NCI-H2029 (cell line): ENCODE measurements around the gene ZNF423.

Experiments
- DNase-seq: peaks from one replicate; lab custom pipeline; 2025; lab: John Stamatoyannopoulos, UW

The ZNF423 gene

GRCh38 chr16:49470513-49470991, 385.4 kb downstream of the ZNF423 start:
- no peak for DNase-seq

GRCh38 chr16:49469930-49470451, 385.9 kb downstream of the ZNF423 start:
- DNase-seq: no peak

GRCh38 chr16:49469311-49469670, 386.6 kb downstream of the ZNF423 start:
- DNase-seq: no peak

DNA sequence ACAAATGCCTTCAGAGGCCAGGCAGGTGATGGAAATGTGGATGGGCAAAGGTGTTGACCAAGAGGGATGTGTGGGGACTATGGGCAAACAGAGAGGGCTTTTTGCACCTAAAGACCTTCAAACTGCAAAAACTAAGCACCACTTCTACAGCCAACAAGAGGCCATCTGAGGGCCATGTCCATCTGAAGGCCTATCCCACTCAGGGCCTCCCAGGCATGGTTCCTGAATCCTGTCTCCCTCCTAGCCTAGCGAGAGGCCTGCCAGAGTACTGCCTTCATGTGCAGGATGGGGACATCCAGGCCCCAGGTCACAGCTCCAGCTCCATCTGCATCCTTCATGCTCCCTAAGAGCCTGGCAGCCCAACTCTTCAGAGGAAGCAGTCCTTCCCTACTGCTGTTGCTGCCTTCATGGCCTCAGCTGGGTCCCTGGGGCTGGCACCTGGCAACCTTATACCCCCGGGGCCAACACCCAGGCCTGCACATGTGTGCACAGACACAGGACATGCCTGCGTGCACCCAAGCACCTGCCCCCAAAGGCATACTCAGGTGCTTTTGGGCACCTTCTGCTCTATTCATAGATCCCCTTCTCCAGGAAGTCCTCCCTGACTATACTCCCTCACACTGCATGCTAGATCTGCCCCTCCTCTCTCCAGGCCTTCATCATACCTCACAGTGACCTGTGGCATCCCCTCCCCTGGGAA, 387.2 kb downstream of the ZNF423 start:
- no peak for DNase-seq

DNA sequence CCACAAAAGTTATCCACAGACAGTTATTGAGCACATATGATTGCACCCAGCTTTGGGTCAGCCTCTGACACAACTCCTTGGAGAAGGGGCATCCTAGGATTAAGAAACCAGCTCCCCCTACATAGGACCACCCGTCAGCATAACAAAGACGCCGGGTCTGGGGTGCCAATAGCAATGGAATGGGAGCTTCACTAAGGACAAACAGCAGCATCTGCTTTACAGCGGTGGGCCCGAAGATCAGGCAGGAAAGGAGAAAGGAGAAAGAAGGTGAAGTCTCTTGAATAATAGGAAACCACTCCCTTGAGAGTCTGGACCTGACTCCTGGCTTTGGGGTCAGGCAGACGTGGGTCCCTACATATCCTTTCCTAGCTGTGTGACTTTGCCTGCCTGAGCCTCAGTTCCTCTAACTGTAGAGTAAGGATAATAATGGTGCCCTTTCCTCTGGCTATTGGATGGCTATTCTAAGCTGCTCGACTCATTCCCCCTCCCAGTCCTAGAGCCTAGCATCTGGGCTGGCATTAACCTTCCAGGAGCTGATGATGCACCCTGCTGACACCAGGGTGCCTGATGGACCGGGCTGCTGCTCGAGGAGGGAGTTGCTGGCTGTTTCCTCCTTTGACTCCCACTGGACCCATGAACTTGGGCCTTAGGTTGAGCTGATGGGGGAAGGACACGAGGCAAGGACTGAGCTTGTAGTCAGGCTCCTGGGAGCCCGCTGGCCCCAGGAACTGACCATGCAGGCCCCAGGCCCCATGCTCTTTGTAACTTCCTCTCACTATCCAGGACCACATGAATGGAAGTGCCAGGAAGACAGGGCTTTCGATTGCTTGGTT, 388.2 kb downstream of the ZNF423 start:
- no peak for DNase-seq

DNA sequence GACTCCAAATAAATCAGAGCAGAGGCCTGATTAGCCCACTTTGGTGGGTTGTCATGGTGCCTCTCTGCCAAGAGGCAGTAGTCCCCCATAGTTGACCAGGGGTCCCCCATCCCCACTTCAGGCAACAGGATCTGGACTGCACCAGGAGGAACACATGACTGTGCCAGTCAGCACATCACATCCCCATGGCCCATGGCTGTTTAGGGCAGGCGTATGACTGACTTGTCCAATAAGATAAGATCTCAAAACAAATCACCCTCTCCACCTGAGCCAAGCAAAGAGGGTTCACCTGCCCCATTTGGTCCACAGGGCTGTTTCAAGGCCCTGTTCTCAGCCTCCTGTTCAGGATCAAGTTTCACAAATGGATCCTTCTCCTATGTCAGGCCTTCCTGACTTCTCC, 389.0 kb downstream of the ZNF423 start:
- no peak for DNase-seq

GRCh38 chr16:49466529-49466831, 389.4 kb downstream of the ZNF423 start:
- no peak for DNase-seq

DNA sequence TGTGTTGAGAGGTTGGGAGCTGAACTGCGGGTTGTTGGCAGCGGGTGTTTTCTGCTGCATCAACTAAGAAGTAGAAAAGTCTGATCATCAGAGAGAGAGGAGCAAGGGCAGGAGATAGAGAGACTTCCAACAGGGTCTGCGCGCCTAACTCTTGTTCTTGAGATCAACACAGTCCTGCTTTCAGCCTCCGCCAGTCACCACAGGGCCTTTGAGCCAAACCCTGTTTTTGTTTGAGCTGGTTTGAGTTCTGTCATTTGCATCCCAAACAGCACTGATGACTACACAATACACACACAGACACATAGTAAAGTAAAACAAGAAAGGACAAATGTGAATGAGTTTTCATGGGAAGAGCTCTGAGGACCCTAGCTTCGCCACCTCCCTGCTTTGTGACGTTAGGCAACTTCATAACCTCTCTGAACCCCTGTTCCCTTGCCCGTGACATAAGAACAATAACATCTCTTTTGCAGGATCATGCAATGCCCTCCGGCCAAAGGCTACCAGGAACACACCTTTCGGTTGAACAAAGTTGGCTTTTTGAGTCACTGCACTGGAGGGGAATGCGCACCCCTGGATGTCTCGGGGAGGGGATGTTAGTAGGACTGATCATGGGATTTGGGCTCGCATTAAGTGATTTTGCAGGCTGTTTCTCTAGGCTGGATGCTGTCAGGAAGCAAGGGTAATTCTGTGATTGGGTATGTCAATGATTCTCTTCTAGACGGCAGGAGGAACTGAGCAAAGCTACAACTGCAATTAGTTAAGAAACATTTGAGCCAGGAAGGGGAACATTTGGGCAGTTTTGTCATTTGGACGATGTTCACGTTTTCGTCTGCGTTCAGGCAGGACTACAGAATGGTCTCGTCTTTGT, 390.0 kb downstream of the ZNF423 start:
- DNase-seq: no peak

GRCh38 chr16:49464877-49465504, 390.9 kb downstream of the ZNF423 start:
- no peak for DNase-seq

- no peak for DNase-seq
These were observed 391.8 kb downstream of the ZNF423 start for GRCh38 chr16:49464093-49464492.

DNA sequence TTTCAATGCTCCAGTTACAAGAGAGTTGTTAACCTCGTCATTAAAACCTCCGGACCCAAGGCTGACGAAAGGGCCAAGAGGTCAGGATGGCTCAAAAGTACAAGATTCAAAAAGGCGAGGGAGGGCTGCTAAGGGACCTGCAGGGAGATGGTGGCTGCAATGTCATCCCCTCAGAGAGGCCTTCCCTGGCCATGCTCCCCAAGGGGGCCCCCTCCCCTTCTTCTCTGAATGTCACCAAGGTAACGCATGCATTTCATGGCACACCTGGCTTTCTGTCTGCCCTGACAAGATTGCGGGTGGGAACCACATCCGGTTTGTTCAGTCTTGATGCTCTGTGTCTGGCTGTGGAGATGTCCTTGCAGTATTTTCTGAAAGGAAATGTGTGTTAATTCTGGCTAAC, 392.4 kb downstream of the ZNF423 start:
- DNase-seq: no peak

GRCh38 chr16:49462989-49463371, 392.9 kb downstream of the ZNF423 start:
- no peak for DNase-seq

DNA sequence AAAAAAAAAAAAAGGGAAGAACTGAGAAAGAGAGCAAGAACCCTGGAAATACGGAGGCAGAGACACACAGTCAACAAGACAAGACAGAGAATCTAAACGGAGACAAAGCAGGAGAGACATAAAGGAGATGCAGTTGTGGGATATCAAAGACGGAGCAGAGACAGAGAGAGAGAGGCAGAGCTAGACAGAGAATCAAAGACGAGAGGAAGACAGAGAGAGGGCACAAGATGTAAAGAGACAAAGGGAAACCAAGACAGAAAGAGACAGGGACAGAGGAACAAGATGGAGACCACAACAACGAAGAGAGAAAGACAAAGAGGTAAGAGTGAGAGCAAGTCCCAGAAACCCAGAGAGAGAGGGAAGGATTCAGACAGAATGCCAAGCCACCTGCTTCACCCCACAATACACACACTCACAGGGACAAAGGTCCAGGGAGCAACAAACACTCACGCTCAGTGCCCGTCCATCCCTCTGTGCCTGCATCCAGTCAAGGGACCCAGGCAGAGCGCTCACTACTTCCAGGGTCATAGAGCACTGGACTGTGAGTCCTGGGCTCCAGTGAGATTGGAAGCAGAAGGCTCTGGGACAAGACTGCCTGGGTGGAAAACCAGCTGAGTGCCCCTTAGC, 393.4 kb downstream of the ZNF423 start:
- no peak for DNase-seq

GRCh38 chr16:49461517-49461951, 394.4 kb downstream of the ZNF423 start:
- DNase-seq: no peak

- DNase-seq: no peak
These were observed 395.0 kb downstream of the ZNF423 start for GRCh38 chr16:49460786-49461470.

GRCh38 chr16:49459953-49460735, 395.8 kb downstream of the ZNF423 start:
- DNase-seq: no peak

- no peak for DNase-seq
These were observed 397.1 kb downstream of the ZNF423 start for GRCh38 chr16:49458656-49459445.

DNA sequence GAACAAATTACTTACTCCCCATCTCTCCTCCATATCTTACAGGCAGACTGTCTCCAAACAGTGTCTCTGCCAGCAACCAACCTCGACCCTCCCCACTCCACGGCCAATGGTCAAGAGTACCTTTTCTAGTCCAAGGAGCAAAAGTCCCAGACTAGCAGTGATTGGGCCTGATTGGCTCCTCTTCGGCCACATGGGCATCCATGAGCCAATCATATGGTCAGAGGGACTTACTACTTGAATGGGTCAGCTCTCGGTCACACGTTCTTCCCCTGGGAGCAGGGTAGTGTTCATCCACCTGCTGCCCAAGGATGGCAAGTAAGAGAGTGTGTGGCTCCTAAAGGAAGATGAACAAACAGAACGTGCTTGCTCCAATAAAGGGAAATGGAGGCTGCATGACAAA, 397.7 kb downstream of the ZNF423 start:
- DNase-seq: no peak

GRCh38 chr16:49457196-49457595, 398.7 kb downstream of the ZNF423 start:
- DNase-seq: no peak
